GM13976 (cell line): Measurements from ENCODE around the gene SYK.

Source experiments
- DNase-seq: peaks from one replicate; pipeline ENCODE4 v3.0.0; 2012; ENCODE audit warnings: low spot score
- in situ Hi-C: fragments of 300-500 bp; cut with MboI; formaldehyde crosslinking; loops from one replicate; pipeline ENCODE4 v1.12.0; 2022; ENCODE audit warnings: low sequenced_read_pairs, mixed read lengths, inconsistent platforms; ENCODE audit not compliant: unreplicated experiment
- TF ChIP-seq, protein P1 (sequence below): IDR thresholded peaks from 2 replicates; pipeline ENCODE4 v1.5.1; 2012; ENCODE audit warnings: borderline replicate concordance, mild to moderate bottlenecking; ENCODE audit not compliant: insufficient read depth; ENCODE audit errors: extremely low read depth, missing control alignments, control extremely low read depth

Gene SYK

DNA sequence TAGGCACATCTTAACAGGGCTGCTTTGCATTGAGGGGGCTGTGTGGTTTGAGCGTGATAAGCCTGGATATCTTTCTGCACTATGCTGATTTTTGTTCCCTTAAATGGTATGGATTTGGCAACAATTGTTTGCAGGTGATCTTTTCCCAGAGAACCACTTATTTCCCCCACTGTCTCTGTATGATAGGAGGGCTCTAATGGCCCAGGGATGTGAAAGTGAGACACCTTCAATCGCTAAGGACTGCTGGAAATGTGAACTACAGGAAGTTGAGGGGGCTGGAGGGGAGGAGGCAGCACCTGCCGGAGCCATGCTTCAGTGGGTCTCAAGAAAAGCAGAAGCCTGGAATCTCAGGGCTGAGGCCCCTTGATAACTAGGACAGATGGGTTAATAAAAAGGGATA is 29.4 kb downstream of the SYK start:
- no peak for DNase-seq
- TF ChIP-seq, protein P1, sequence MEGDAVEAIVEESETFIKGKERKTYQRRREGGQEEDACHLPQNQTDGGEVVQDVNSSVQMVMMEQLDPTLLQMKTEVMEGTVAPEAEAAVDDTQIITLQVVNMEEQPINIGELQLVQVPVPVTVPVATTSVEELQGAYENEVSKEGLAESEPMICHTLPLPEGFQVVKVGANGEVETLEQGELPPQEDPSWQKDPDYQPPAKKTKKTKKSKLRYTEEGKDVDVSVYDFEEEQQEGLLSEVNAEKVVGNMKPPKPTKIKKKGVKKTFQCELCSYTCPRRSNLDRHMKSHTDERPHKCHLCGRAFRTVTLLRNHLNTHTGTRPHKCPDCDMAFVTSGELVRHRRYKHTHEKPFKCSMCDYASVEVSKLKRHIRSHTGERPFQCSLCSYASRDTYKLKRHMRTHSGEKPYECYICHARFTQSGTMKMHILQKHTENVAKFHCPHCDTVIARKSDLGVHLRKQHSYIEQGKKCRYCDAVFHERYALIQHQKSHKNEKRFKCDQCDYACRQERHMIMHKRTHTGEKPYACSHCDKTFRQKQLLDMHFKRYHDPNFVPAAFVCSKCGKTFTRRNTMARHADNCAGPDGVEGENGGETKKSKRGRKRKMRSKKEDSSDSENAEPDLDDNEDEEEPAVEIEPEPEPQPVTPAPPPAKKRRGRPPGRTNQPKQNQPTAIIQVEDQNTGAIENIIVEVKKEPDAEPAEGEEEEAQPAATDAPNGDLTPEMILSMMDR = no peak

DNA sequence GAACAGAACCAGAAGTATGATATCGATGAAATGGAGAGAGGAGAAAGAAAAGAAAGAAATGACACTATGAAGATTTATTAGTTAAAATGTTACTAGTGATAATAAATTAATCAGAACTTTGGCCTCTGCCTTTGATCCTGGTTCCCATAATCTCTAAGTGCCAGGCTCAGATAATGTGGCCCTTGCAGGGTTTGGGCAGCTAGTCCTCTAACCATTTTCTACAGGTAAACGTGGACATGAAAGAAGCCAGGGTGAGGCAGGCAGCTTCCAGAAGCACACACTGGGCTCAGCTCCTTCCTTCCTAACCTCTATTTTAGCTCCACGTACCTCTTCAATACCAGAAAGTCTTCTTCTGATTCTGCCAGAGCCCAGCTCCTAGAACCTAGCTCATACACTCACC is 30.6 kb downstream of the SYK start:
- in situ Hi-C loops = no loop called here
- no peak for DNase-seq
- TF ChIP-seq, protein P1 = no peak

More for the DNA sequence above, 29.4 kb downstream of the SYK start:
- in situ Hi-C loops = no loop called here

DNA sequence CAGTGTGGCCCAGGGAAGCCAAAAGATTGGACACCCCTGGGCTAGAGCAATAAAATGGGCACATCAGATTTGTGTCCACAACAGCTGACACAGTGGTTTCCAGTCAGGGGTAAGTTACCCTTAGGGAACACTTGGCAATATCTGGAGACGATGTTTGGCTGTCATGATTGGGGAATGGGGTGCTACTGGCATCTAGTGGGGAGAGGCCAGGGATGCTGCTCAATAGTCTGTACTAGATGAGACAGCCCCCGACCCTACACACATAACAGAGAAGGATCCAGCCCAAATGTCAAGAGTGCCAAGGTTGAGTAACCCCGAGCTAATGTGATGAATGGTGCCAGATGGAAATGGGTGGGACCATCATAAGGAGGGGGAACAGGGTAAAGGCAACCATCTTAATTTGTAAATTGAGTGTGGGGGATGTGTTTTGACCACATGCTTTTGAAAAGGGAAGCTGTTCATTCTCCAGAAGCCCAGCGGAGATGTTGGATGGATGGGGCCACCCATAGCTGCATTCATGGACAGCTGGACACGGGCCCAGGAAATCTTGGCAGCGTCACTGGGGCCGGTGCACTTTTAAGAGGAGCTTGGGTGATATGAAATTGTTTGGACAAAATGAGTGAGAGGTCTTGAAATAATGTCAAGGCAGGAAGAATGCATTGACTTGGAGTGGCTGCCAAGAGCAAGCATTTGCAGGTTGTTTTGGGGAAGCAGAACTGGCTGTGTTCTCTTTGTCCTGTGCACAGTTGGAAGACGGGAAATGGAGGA is 33.4 kb downstream of the SYK start:
- in situ Hi-C loops = no loop called here
- TF ChIP-seq, protein P1 = no peak
- DNase-seq = no peak

GRCh38 chr9:90836411-90837080 is 34.9 kb downstream of the SYK start:
- in situ Hi-C loops = no loop called here
- TF ChIP-seq, protein P1 = no peak
- no peak for DNase-seq

DNA sequence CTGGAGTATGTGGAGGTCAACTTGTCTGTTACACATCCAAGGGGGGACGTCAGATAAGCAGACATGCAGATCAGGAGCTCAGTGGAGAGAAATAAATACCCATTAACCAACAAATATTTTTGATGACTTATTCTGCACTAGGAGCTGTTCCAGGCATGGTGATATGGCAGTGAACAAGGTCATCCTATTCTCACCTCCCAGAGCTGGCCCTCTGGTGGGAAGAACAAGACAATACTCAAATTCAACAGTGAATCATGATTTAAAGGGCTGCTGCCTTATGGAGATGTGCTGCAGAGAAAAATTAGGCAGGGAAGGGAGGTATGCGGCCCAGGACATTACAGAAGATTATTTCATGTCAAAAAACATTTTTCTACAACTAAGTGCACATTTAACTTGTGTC is 36.5 kb downstream of the SYK start:
- in situ Hi-C loops = no loop called here
- TF ChIP-seq, protein P1 = no peak
- DNase-seq = no peak

GRCh38 chr9:90838581-90839154 is 37.0 kb downstream of the SYK start:
- TF ChIP-seq, protein P1 = no peak
- no peak for DNase-seq
- in situ Hi-C loops = no loop called here
